GM23248 (cell line): ENCODE measurements around the gene POU3F2. TPM values are rescaled to one million over a fixed set of nuclear protein-coding genes. Genes with fewer than 3 reads are reported as not detected.
A peak's percentile ranks its signal among the peaks of the same experiment; 100 is the strongest.

Experiments
- DNase-seq: peaks from one replicate; pipeline ENCODE4 v3.0.0-alpha.2; 2015
- H2AFZ ChIP-seq: fragments of 200-600 bp; sonication (generic); 2 replicates; pipeline ENCODE4 v1.6.1; 2016; ENCODE audit warnings: antibody characterized with exemption
- H3F3A ChIP-seq: fragments of 200-600 bp; sonication (generic); 2 replicates; pipeline ENCODE4 v1.6.1; 2016; ENCODE audit warnings: mild to moderate bottlenecking, antibody characterized with exemption, mixed run types; ENCODE audit not compliant: insufficient read depth
- H3K27ac ChIP-seq: fragments of 200-600 bp; sonication (generic); 2 replicates; pipeline ENCODE4 v1.5.1; 2016; ENCODE audit warnings: mild to moderate bottlenecking
- H3K27me3 ChIP-seq: fragments of 200-600 bp; sonication (generic); replicated peaks from 2 replicates; pipeline ENCODE4 v1.6.1; 2016; ENCODE audit warnings: mild to moderate bottlenecking; ENCODE audit not compliant: insufficient read depth
- H3K36me3 ChIP-seq: fragments of 200-600 bp; sonication (generic); 2 replicates; pipeline ENCODE4 v1.6.1; 2016; ENCODE audit warnings: low read depth, mild to moderate bottlenecking
- H3K4me1 ChIP-seq: fragments of 200-600 bp; sonication (generic); 2 replicates; pipeline ENCODE4 v1.6.1; 2016; ENCODE audit warnings: mild to moderate bottlenecking; ENCODE audit not compliant: insufficient read depth
- H3K4me2 ChIP-seq: fragments of 200-600 bp; sonication (generic); one replicate; pipeline ENCODE4 v1.6.1; 2016; ENCODE audit warnings: mild to moderate bottlenecking; ENCODE audit not compliant: unreplicated experiment
- H3K4me3 ChIP-seq: fragments of 200-600 bp; sonication (generic); 2 replicates; pipeline ENCODE4 v1.5.1; 2016; ENCODE audit warnings: mild to moderate bottlenecking
- H3K79me2 ChIP-seq: fragments of 200-600 bp; sonication (generic); 2 replicates; pipeline ENCODE4 v1.6.1; 2016; ENCODE audit warnings: mild to moderate bottlenecking; ENCODE audit not compliant: insufficient read depth
- H3K9ac ChIP-seq: fragments of 200-600 bp; sonication (generic); 2 replicates; pipeline ENCODE4 v1.6.1; 2016; ENCODE audit warnings: mild to moderate bottlenecking
- H3K9me2 ChIP-seq: fragments of 200-600 bp; sonication (generic); 2 replicates; pipeline ENCODE4 v1.6.1; 2016; ENCODE audit warnings: mixed run types, mild to moderate bottlenecking, moderate library complexity; ENCODE audit not compliant: insufficient read depth
- H3K9me3 ChIP-seq: fragments of 200-600 bp; sonication (generic); one replicate; pipeline ENCODE4 v1.6.1; 2017; ENCODE audit warnings: low read depth
- H4K20me1 ChIP-seq: fragments of 200-600 bp; sonication (generic); 2 replicates; pipeline ENCODE4 v1.6.0; 2016; ENCODE audit not compliant: insufficient read depth
- EZH2 ChIP-seq: fragments of 200-600 bp; sonication (generic); IDR thresholded peaks from 2 replicates; pipeline ENCODE4 v1.6.1; 2018; ENCODE audit warnings: antibody characterized with exemption, mild to moderate bottlenecking; ENCODE audit not compliant: insufficient read depth, poor library complexity, severe bottlenecking
- EZH2phosphoT487 ChIP-seq: fragments of 200-600 bp; sonication (generic); IDR thresholded peaks from 2 replicates; pipeline ENCODE4 v1.6.1; 2018; ENCODE audit warnings: antibody characterized with exemption, moderate library complexity, mild to moderate bottlenecking, low read depth; ENCODE audit not compliant: insufficient read depth
- WGBS, 2 experiments: methylation state at CpG; one replicate each; pipeline ENCODE4 v1.1.6; 2015 to 2017; ENCODE audit warnings: low lambda C conversion rate in 2 of 2, low coverage in 1 of 2; ENCODE audit errors: missing lambda C conversion rate in 2 of 2; 5-methylcytosine and 5-hydroxymethylcytosine counted together
- in situ Hi-C: fragments of 300-500 bp; cut with MboI; formaldehyde crosslinking; loops from 2 replicates; pipeline ENCODE4 v1.15.0; 2020
- polyA plus RNA-seq: library from polyadenylated mRNA; unstranded; fragments of >200 nt; fragmentation: Nextera tagmentation; extraction: Ambion mirVana; gene quantifications from 2 replicates; pipeline ENCODE4 v1.2.1, GENCODE V29; 2016
- total RNA-seq: library from RNA; depleted of rRNA; stranded (reverse); fragments of >200 nt; shearing (Covaris generic); gene quantifications from 2 replicates; pipeline ENCODE4 v1.2.3, GENCODE V29; 2014

POU3F2 gene
- total and polyA plus RNA-seq, 2 experiments from 2014 or later, result 0.05 TPM; not detected in 1

DNA sequence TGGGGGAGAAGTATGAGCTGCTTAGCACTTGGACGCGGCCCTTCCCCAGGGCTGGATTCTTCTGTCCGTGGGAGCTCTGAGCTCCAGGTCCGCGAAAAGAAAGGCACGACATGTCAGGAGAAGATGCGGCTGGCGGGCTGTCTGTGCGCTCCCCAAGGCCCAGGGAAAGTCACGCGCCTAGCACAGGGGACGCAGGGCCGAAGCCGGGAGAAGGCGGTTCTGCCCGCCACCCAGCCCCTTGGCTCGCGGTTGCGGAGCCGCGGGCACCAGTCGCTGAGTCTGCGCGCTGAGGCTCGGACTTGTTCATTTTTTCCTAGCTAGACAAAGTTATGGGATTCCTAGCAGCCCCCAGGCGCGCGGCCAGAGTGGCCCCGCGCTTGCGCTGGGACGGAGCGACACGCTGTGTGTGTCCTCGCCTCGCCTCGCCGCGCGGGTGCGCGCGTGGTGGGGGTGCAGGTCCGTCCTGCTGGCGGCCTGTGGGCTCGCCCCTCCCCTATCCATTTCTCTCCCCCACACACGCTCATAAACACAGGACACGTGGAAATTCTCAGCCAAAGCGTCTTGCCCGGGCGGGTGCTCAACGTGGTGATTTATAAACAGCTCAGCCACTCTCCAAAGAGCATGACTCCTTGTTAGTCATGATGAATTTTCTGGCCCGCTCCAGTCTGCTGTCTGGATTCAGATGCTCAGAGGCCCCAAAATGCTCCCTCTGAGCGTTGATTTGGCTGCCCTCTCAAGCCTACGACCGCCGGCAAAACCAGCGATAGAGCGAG lies 1.9 kb upstream of the POU3F2 start:
- Histone ChIP-seq H3K4me2 (peak overlapping the region; percentile 71), H3K27me3 (peaks cover 66% of the 10 kb centered on the region), H3K9me3 (no peaks in the 10 kb centered on the region), H3K9ac (peak overlapping the region; percentile 52), H2AFZ (peak overlapping the region; percentile 75), H3F3A (0 out of 2 replicates have a peak, but pooled peaks cover 3% of the 10 kb centered on the region), H3K4me1 (0 out of 2 replicates have a peak, but pooled peaks cover 5% of the 10 kb centered on the region), H3K4me3 (peak overlapping the region; percentile 67), H3K27ac (0 out of 2 replicates have a peak overlapping the region, but pooled peaks have one; percentile 11), H3K79me2 (no peaks in the 10 kb centered on the region), H3K36me3 (no peaks in the 10 kb centered on the region), H3K9me2 (no peaks in the 10 kb centered on the region), H4K20me1 (no peaks in the 10 kb centered on the region)
- DNase-seq, result peak; percentile 94
- peak; percentile 61 for TF ChIP-seq EZH2
- 0 out of 2 replicates have a peak, but pooled peaks have one; percentile 19 for TF ChIP-seq EZH2phosphoT487
- 1 to 2% methylated on average over 51 to 59 of the region's 59 CpGs for WGBS, 2 experiments
- in situ Hi-C loops, result loop anchor here (25.0 kb wide), 1 partner anchor 1345 kb away; no protein-coding TSS in a partner anchor

DNA sequence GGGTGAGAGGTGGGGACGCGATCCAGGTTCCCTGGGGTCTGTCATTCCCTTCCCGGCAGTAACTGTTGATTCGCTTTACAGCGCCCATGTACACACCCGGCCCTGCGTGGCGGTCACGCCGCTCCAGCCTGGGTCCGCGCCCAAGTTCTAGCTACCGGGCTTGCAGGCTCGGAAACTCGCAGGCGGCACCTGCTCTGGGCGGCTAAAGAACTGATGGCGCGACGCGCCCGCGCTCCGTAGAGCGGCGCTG lies 1.4 kb upstream of the POU3F2 start:
- Histone ChIP-seq H3K4me3 (peak overlapping the region; percentile 67), H3F3A (0 out of 2 replicates have a peak, but pooled peaks cover 3% of the 10 kb centered on the region), H3K9ac (peak overlapping the region; percentile 52), H2AFZ (peak overlapping the region; percentile 75), H3K4me2 (peak overlapping the region; percentile 71), H3K9me2 (no peaks in the 10 kb centered on the region), H3K79me2 (no peaks in the 10 kb centered on the region), H3K9me3 (no peaks in the 10 kb centered on the region), H3K36me3 (no peaks in the 10 kb centered on the region), H3K4me1 (0 out of 2 replicates have a peak, but pooled peaks cover 5% of the 10 kb centered on the region), H4K20me1 (no peaks in the 10 kb centered on the region), H3K27ac (0 out of 2 replicates have a peak overlapping the region, but pooled peaks have one; percentile 11), H3K27me3 (peaks cover 66% of the 10 kb centered on the region)
- DNase-seq, result peak; percentile 63
- TF ChIP-seq EZH2, result no peak
- TF ChIP-seq EZH2phosphoT487, result no peak
- in situ Hi-C loops, result loop anchor here (25.0 kb wide), 1 partner anchor 1346 kb away; no protein-coding TSS in a partner anchor
- 1 to 2% methylated on average over 19 to 26 of the region's 26 CpGs for WGBS, 2 experiments

DNA sequence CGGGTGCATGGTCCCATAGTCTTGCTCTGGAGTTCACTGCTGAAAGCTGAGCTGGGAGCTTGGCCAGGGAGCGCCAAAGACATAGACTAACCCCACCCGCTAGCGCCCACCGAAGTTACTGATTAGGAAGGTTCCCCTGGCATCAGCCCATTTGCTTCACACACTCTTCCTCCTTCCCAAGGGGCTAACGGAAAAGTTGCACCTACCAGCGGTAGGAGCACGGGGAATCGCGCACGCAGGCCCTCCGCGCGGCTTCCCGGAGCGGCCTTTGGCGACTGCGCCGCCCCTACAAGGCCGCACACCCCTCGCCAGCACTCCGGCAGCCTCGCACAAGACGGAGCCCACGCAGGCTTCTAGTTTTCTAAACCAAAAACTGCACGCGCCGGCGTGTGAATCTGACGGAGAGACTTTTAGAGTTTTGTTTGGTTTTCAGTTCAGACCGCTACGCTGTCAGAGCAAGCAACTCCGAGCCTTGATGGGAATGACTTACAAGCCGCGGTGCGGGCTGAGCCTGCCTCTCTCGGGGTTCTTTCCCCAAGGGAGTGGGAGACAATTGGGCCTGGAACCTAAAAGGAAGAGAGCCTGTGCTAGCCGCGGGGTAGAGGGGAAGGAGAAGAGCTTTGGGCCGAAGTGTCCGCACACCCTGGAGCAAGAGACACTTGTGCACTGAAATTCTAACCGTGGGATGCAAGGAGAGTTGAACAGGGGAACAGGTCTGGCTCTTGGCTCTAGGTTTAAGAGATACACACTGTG lies 891 bp upstream of the POU3F2 start:
- no peak for TF ChIP-seq EZH2
- TF ChIP-seq EZH2phosphoT487, result no peak
- 1 to 2% methylated on average over 42 of the region's 42 CpGs for WGBS, 2 experiments
- Histone ChIP-seq H2AFZ (peak overlapping the region; percentile 75), H3K36me3 (no peaks in the 10 kb centered on the region), H3K9me3 (no peaks in the 10 kb centered on the region), H4K20me1 (no peaks in the 10 kb centered on the region), H3K27me3 (peaks cover 66% of the 10 kb centered on the region), H3K4me1 (0 out of 2 replicates have a peak, but pooled peaks cover 5% of the 10 kb centered on the region), H3K27ac (no peak overlapping the region), H3K79me2 (no peaks in the 10 kb centered on the region), H3K9me2 (no peaks in the 10 kb centered on the region), H3F3A (0 out of 2 replicates have a peak, but pooled peaks cover 3% of the 10 kb centered on the region), H3K4me2 (peak overlapping the region; percentile 71), H3K9ac (peak overlapping the region; percentile 52), H3K4me3 (peak overlapping the region; percentile 67)
- DNase-seq, result peak; percentile 59
- in situ Hi-C loops, result loop anchor here (25.0 kb wide), 1 partner anchor 1346 kb away; no protein-coding TSS in a partner anchor

DNA sequence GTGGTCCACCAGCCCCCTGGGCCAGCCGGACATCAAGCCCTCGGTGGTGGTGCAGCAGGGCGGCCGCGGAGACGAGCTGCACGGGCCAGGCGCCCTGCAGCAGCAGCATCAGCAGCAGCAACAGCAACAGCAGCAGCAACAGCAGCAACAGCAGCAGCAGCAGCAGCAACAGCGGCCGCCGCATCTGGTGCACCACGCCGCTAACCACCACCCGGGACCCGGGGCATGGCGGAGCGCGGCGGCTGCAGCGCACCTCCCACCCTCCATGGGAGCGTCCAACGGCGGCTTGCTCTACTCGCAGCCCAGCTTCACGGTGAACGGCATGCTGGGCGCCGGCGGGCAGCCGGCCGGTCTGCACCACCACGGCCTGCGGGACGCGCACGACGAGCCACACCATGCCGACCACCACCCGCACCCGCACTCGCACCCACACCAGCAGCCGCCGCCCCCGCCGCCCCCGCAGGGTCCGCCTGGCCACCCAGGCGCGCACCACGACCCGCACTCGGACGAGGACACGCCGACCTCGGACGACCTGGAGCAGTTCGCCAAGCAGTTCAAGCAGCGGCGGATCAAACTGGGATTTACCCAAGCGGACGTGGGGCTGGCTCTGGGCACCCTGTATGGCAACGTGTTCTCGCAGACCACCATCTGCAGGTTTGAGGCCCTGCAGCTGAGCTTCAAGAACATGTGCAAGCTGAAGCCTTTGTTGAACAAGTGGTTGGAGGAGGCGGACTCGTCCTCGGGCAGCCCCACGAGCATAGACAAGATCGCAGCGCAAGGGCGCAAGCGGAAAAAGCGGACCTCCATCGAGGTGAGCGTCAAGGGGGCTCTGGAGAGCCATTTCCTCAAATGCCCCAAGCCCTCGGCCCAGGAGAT lies 1.0 kb downstream of the POU3F2 start:
- Histone ChIP-seq H3K27ac (no peak overlapping the region), H4K20me1 (no peaks in the 10 kb centered on the region), H3K27me3 (peaks cover 68% of the 10 kb centered on the region), H3K79me2 (no peaks in the 10 kb centered on the region), H3K9me2 (no peaks in the 10 kb centered on the region), H3K4me2 (peak overlapping the region; percentile 11), H3K9ac (no peak overlapping the region), H3K4me1 (0 out of 2 replicates have a peak, but pooled peaks cover 5% of the 10 kb centered on the region), H2AFZ (peak overlapping the region; percentile 57), H3F3A (0 out of 2 replicates have a peak, but pooled peaks cover 3% of the 10 kb centered on the region), H3K4me3 (peak overlapping the region; percentile 7; the same call in 1 of the 2 replicates), H3K36me3 (no peaks in the 10 kb centered on the region), H3K9me3 (no peaks in the 10 kb centered on the region)
- WGBS, 2 experiments, result 2 to 5% methylated on average over 35 to 57 of the region's 76 CpGs
- TF ChIP-seq EZH2phosphoT487 (0 out of 2 replicates have a peak, but pooled peaks have one; percentile 53), EZH2 (peak; percentile 73)
- in situ Hi-C loops, result loop anchor here (25.0 kb wide), 1 partner anchor 1348 kb away; no protein-coding TSS in a partner anchor
- DNase-seq, result no peak
